Activated T-helper 1 cell treated with Interleukin-2 at 50 U/mL for 16 hours (primary cell): ENCODE results near the gene EXOC6B.
A peak's percentile ranks its signal among the peaks of the same experiment; 100 is the strongest.

ENCODE experiments used
- DNase-seq: peaks from one replicate; pipeline ENCODE4 v3.0.0-alpha.2; 2020; ENCODE audit warnings: low read depth

EXOC6B gene

GRCh38 chr2:72159211-72159993 lies 666.4 kb downstream of the EXOC6B start:
- DNase-seq = no peak

GRCh38 chr2:72157871-72158771 lies 667.7 kb downstream of the EXOC6B start:
- no peak for DNase-seq

DNA sequence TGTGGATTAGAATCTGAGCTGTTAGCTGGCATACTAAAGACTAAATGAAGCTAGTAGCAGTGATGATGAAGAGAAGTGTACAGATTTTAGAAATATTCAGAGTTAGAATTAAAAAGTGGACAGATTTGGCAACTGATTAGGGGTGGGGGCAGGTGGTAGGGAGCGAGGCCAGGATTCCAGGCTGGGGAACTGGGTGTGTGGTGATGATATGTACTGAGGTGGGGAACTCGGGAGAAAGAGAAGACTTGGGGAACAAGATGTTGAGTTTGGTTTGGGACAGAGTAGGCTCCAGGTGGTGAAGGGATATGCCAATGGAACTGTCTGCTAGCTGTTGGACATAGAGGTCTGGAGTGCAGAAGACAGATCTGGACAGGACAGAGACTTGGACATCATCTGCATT lies 669.0 kb downstream of the EXOC6B start:
- no peak for DNase-seq

DNA sequence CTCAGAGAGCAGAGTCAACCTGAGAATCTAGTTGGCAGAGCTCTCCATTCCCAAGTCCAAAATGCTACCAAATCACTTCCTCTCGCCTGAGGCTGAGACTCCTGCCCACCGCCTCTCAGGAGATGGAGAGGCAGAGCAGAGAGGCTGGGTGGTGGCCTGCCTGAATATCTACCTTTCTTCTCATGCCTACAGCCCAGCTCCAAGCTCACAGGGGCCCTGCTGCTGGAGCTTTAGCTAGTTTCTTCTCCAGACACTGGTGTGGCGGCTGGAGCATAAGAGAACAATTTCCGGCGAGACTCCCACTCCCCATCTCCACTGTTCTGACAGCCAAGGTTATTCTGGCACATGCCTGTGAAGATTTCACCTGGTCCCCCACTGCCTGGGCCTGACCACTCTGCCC lies 670.1 kb downstream of the EXOC6B start:
- no peak for DNase-seq

DNA sequence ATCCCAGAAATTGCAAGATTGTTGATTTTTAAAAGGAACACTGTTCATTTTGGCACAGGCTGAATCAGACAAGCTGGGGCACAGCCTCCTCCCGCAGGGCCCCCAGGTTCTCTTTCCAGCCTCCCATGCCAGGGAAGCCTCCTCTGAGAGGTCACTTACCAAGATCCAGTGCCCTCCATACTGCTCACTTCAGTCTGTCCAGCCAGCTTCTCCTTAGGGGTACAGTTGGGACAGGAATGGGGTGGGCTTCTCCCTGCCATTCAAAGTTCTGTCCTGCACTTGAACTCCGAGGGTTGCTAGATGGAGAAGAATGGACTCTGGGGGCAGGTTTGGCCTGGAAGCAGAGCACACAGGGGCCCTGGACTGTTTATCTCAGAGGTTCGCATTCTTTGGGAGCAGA lies 670.7 kb downstream of the EXOC6B start:
- DNase-seq = no peak

GRCh38 chr2:72154386-72154975 lies 671.4 kb downstream of the EXOC6B start:
- DNase-seq = no peak

- DNase-seq = no peak
These were observed 671.9 kb downstream of the EXOC6B start for GRCh38 chr2:72153924-72154323.

DNA sequence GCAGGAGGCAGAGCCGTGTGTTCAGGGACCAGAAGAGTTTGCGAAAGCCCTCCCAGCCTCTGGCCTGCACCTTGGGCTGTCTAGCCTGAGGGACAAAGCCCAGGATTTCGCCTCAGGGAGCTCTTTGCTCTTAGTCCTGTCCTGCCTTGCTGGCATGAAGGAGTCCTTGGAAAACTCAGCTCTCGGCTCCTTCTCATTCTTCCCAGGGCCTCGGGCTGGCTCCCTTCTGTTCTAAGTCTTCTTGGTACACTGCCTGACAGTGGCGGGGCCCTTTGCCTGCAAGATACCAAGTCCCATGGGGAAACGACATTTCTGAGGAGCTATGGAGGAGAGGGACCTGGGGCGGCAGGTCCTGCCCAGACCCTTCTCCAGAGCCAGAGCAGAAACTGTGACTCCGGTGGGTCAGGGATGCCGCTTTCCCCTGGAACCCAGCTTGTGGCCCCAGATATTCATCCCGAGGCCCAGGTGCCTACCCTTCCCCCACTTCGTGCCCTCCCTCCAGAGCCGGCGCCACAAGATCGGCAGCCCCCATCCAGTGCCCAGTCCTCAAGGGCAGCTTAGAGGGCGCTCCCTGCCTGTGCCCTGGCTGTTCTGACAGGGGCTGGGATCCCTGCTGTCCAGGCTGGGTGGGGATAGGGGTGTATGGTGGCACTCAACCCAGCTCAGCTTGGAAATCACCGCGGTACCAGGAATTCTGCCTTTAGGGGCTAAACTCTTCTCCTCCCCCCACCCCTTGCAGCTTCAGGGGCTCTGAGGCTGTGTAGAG lies 672.6 kb downstream of the EXOC6B start:
- DNase-seq = no peak

DNA sequence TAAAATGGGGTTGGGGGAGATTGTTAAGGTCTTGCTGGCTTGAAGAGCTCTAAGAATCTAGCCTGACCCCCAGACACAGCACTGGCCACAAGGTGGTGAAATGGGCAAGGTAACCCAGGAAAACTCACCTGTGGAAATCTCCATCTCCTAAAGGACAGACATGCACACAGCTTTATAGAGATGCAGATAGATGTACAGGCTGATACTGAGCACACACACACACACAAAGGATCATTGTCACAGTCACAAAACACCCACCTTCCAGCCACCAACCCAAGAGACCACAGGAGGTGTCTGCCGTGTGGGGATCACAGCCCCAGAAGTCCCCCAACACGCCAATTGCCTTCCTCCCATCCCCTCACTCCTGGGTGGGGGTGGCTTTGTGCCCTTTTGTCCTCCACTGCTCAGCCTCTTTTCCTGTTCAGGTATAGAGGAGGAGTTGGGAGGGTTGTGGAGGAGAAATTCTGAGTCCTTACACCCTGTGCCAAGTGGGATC lies 674.9 kb downstream of the EXOC6B start:
- DNase-seq = no peak

DNA sequence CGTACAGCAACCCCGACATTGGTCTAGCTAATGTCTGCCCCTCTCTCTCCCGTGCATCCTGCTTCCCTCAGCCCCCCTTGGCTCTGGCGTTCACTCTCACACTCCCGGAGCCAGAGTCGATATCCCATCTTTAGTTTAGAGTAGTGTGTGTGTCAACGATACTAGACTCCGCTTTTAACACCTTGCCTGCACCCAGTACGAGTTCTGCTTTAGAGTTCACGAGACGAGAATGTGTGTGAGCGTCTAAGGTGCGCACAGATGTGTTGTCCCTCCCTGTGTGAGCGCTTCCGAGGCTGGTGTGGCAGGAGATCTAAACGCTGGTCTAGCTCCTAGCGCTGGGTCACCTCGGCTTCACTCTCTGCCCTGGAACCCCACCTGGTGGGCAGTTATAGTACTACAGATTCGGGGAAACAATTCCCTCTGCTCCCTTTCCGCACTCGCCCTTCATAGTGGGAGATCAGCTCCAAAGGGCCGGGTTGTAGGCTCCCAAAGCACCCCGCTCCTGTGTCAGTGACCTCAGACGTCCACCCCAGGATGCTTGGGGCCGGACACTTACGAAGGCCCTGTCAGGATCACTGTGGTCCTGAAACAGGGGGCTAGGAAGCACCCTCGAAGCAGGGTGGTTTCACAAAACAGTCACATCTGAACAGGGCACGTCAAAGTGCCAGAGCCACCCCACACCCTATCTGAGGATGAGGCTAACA lies 675.5 kb downstream of the EXOC6B start:
- DNase-seq = peak; percentile 14

DNA sequence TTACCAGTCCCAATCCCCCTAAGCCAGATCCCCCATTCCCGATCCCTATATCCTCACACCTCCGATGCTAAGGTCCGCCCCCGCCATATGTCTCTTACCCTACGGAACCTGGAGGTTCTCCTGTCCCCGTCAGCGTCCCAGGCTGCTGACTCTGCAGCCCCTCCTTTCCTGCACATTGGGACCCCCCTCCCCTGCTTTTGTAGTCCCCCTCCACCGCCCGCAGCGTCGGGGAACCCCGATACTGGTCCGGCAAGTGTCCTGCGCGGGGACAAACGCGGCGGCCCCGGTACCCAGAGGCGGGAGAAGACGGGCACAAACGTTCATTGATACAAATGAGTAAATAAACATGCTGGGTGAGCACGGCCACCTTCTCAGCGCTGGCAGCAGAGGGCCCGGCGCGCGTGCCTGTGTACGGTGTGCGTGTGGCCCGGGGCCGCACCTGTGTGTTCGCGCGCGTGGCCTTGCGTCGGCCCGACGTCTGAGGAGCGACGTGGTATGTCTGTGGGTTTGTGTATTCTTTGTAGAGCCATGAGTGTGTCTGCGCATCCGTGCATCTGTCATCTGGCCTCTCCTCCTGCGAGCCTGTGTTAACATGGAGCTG lies 676.2 kb downstream of the EXOC6B start:
- no peak for DNase-seq

GRCh38 chr2:72148837-72149555 lies 676.8 kb downstream of the EXOC6B start:
- no peak for DNase-seq

- no peak for DNase-seq
These were observed 677.6 kb downstream of the EXOC6B start for GRCh38 chr2:72148003-72148836.

DNA sequence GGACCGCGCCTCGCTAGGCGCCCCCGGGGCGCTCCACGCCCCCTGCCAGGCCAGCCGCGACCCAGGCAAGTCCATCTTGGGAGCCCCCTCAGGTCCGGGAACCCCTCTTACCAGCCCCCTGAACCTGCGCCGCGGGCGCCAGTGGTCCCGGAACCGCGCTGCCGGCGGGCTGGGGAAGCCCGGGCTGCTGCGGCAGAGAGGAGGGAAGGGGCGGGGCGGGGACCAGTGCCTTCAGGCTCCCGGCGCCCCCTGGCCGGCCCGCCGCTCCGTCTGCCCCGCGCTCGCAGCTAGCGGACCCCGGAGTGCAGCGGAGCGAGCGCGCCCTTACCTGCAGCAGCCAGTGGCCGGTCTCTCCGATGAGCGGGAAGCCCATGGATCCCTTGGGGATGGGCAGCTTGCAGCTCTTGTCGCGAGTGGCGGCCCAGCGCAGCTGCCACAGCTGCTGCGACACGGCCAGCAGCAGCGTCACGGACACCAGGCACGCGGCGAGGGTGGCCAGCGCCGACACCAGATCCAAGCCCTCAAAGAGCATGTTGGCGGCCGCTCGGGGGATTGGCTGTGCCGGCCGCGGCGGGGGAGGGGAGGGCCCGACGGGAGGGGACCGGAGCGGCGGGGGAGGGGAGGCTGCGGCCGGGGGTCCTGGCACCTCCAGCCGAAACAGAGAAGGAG lies 678.4 kb downstream of the EXOC6B start, which contains the start of gene CYP26B1:
Gene CYP26B1 (minus strand): TSS at position 560 of the 669 bp plus-strand sequence. CDS start 28 bp downstream, at position 532.
- no peak for DNase-seq

DNA sequence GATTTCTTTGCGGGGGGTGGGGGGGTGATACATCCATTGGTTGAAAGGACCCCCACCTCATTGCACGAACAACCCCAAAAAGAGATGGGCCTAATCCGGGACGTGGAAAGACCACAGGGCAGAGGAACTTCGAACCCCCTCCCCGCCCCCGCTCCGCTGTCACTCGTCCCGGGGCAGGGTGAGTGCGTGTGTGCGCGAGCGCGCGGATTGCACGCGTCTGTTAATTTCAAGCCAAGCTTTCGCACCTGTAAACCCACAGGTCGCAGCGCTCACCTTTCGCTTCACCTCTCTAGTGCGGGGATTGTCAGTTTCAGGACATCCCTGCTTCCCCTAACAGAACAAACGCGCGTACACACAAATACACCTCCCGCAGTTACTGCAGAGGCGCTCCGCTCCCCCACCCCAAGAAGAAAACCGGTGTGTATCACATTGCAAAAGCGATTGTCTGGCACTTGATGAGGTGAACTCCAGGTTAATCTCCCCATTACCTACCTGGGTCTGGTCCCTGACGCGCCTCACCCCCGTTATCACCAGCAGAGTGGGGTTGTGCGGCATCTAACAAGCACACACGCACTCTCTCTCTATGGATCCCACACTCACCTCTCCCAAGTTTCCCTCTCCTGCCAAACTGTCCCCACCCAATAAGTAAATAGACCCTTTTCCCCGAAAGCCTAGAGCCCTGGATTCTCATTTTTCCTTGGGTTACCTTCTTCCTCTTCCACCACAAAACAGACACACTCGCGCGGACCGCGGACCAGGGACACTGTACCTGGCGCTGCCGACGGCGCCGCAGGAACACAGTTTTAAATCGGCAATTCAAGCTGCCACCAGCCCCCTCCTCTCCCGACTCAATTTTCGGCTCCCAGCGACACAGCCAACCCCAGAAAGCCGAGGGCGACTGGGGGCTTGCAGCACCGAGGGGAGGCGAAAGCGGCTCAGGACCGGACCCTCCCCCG lies 679.2 kb downstream of the EXOC6B start:
- DNase-seq = no peak

- DNase-seq = no peak
These were observed 680.0 kb downstream of the EXOC6B start for GRCh38 chr2:72145658-72146329.

DNA sequence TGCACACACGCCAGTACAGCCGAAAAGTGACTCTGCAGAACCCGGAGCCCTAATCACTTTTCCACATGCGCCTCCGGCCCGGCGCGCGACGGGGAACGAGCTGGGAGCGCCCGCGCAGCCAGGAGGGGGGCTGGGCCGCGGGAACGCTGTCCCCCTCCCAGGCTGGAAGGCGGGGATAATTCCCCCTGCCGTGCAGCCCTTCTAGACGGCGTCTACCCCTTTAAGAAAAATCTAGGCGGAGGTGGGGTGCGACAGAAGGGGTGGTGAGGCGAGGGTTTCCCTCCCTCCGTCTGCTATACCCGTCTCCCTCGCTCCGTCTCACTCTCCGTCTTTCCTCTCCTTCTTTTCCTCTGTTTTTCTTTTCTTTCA lies 680.6 kb downstream of the EXOC6B start:
- no peak for DNase-seq
